K562 treated with DMSO at 1 percent for 4 hours (cell line): ENCODE data around the gene RSPH6A. TPM values are rescaled to one million over a fixed set of nuclear protein-coding genes. Genes with fewer than 3 reads are reported as not detected.

Experiments used
- total RNA-seq: library from RNA; unstranded; fragments of 300-600 nt; gene quantifications from 2 replicates; pipeline ENCODE4 v1.2.3, GENCODE V29; 2022; ENCODE audit not compliant: insufficient read depth

The RSPH6A gene
- 0.44 and 1.2 TPM in 2 replicates for total RNA-seq

DNA sequence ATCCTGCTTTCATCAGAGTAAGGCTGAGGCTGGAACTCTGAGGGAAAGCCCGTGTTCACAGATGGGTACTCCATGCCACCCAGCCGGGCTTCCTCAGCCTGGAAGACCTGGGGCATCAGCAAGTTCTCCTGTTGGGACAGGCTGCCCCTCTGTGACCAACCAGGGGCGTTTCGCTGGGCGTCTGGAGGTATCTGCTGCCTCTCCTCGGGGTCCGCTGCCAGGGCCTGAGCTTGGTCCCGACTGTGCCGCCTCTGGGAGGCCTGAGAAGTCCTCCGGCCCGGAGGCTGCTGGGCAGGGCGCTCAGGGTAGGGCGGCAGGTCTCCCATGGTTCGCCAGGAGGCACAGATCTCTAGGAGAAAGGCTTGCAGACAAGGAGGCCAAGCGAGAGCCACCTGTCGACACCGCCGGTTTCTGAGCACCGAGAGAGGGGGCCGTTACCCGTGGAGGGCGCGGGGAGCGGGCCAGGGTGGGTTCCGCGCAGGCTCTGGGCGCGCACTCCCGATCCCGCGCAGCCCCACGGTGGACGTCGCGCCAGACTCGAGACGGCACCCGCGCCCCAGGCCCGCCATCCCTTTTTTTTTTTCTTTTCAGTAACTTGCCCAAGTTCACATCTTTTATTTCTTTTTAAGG is at the start of gene RSPH6A:
Gene RSPH6A, minus strand, starts transcription at position 458 of the 630 bp plus-strand sequence. Its CDS starts 132 bp downstream, at position 326.

DNA sequence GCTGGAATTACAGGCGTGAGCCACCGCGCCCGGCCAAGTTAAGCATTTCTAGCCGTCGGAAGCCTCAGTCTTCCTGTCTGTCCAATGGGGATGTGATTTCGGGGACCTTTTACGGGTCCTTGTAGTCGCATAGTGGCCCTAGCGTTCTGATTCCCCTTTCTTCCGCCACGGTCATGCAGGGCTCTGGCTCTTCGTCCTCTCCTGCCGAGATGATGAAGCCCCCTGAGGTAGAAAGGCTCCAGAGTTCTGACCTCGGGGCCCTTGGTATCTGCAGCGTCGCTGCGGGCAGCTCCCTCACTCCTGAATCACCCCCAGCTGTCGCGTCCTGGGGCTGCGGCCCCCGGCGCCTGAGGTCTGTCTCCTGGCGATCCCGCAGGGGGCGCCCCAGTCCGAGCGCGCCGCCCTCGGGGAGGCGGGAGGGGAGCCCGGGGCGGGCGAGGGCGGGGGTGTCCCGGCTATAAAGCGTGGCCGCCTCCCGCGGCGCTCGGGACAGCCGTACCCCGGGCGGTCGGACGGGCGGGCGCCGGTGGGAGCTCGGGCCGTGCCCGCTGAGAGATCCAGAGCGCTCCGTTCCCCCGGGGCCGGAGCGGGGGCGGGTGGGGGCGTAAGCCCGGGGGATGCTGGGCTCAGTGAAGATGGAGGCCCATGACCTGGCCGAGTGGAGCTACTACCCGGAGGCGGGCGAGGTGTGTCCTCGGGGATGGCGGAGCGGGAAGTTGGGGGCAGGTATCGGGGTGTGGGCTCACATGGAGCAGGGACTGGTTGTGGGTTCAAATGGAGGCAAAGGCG is 48.9 kb upstream of the RSPH6A start, which contains the start of gene FOXA3:
Gene FOXA3, plus strand, starts transcription at position 487 of the 789 bp plus-strand sequence. Its CDS starts 131 bp downstream, at position 618.

DNA sequence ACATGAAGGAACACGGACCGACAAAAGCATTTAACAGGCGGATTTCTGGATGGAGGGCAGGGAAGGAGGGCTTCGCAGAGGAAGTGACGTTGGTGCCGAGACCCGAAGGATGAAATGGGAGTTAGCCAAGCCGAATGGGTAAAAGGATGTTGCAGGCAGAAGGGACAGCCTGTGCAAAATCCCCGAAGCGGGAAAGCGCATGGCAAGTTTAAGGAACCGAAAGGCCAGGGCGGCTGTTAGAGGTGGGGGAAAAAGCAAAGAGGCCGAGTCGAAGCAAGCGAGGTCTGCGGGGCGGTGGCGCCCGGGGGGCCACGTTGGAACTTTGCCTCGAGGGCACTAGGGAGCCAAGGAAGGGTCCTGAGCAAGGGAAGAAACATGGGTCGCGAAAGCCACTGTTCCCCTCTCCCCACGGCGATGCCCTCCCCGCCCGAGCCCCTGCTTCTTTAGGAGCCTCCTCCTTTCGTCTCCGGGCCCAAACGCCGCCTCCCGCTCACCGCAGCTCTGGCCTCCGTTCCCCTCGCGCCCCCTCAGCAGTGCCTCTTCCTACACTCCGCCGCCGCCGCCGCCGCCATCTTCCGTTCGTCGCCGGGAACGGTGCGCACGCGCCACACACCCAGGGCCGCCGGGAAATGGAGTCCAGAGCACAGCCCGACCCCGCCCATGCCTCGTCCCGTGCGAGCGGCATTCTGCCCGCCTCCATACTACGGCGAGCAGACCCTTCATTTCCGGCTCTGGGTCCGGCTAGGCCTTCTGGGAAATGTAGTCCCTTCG is 47.6 kb upstream of the RSPH6A start, which contains the start of gene SYMPK:
Gene SYMPK, minus strand, starts transcription at position 584 of the 771 bp plus-strand sequence. CDS start 8,652 bp downstream, outside the sequence.

DNA sequence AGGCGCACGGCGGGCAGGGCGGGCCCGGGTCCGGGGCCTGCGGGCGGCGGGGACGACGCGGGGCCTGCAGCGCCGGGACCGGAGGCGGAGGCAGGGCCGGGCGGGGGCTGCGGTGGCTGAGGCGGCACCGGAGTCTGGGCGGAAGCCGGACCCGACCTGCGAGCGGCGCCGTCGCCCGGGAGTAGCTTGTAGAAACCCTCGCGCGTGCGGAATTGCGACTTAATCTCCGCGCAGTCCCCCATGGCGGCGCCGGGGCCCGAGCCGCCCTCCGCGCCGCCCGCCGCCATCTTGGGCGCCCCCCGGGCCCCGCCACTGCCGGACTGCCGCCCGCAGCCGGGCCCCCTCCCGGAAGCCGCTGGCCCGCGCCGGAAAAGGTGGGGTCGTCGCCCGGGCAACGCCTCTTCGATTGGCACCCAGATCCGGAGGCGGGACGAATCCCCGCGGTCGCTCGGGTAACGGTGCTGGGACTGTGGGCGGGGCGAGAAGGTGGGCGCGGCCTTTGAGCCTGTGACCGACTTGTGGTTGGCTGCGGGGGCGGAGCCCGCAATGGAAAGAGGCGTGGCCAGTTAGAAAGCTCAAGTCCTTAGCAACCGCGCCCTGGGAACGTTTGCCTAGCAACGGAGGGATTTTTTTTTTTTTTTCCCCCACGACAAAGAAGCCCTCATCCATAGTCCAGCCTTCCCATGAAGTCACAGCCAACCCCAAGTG is 22.5 kb downstream of the RSPH6A start, which contains the start of gene DMWD:
Gene DMWD, minus strand, starts transcription at position 376 of the 708 bp plus-strand sequence. Its CDS starts 89 bp downstream, at position 287.

DNA sequence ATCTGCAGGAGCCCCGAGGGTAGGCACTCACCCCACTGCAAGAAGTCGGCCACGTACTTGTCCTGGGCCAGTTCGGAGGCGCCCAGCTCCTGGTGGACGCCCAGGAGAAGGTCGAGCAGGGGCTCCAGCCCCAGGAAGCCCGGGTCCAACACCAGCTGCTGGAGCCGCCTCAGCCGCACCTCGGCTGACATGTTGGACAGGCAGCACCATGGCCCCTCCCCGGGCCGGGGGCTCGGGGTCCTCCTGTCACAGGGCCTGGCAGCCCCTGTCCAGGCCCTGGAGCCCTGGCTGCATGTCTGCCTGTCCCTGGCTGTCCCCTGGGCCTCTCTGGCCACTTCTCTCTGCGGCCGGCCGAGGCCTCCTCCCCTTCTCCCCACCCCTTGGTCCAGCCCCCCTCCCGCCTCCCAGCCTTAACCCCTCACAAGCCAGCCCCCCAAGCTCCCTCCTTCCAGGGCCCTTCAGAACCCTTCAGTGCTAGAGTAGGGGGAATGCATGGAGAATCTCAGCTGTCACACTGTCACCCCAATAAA is 32.9 kb downstream of the RSPH6A start, which contains the start of gene DMPK:
Gene DMPK, minus strand, starts transcription at position 329 of the 530 bp plus-strand sequence. Its CDS starts 138 bp downstream, at position 191.

DNA sequence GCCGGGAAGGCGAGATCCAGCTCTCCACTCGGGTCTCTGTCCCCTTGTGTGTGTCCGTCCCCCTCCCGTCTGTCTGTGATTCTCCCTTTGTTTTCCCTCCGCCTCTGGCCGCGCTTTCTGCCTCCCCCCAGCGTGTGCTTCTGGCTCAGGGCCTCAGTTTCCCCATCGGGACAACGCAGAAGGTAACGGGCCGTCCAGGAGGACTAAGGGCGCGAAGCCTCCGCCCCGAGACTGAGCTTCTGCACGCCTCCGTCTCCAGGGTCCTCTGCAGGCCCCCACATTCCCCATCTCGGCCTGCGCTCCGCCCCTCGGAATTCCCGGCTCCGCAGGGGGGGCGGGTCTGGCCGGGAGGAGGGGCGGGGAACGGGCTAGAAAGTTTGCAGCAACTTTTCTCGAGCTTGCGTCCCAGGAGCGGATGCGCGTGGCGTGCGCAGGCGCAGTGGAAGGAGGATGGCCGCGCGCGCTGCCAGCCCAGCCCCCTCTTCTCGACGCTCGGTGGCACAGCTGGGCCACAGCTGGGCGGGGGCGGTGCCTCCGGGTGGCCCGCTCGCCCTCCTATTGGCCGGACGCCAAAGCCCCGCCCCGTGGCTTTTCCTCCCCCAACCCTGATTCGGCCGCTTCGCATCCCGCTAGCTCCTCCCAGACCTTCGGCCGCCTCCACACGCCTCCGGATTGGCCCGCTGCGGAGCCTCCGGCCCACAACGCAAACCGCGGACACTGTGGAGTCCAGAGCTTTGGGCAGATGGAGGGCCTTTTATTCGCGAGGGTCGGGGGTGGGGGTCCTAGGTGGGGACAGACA is 45.9 kb downstream of the RSPH6A start, which contains the start of gene SIX5:
Gene SIX5, minus strand, starts transcription at position 269 of the 799 bp plus-strand sequence. CDS start 408 bp downstream, outside the sequence.

Other genes with a start within 250 kb of the RSPH6A start
- 5.3 and 15.5 TPM in 2 replicates for gene OPA3, start 230.5 kb downstream of the RSPH6A start, total RNA-seq
- not detected in 2 replicates for gene GPR4, start 213.1 kb downstream of the RSPH6A start, total RNA-seq
- gene EML2, start 175.9 kb downstream of the RSPH6A start, total RNA-seq: 48.9 and 83.8 TPM in 2 replicates
- 11.7 and 15.8 TPM in 2 replicates for gene GIPR, start 147.1 kb downstream of the RSPH6A start, total RNA-seq
- gene SNRPD2, start 123.4 kb downstream of the RSPH6A start, total RNA-seq: 823 and 893 TPM in 2 replicates
- 22.5 and 31.7 TPM in 2 replicates for gene QPCTL, start 122.6 kb downstream of the RSPH6A start, total RNA-seq
- gene FBXO46, start 84.4 kb downstream of the RSPH6A start, total RNA-seq: 16.7 TPM in 2 replicates
- 0.28 and 0.44 TPM in 2 replicates for gene MEIOSIN, start 81.9 kb downstream of the RSPH6A start, total RNA-seq
- 18.3 and 23.1 TPM in 2 replicates for gene SIX5, start 46.1 kb downstream of the RSPH6A start, total RNA-seq
- 40.1 and 61.8 TPM in 2 replicates for gene DMPK, start 32.8 kb downstream of the RSPH6A start, total RNA-seq
- 32.7 and 43.6 TPM in 2 replicates for gene DMWD, start 22.5 kb downstream of the RSPH6A start, total RNA-seq
- 85.7 and 90.4 TPM in 2 replicates for gene SYMPK, start 47.8 kb upstream of the RSPH6A start, total RNA-seq
- gene FOXA3, start 49.0 kb upstream of the RSPH6A start, total RNA-seq: 3.1 and 4.3 TPM in 2 replicates
- 40.4 and 41.9 TPM in 2 replicates for gene IRF2BP1, start 70.8 kb upstream of the RSPH6A start, total RNA-seq
- gene MYPOP, start 87.3 kb upstream of the RSPH6A start, total RNA-seq: 7.3 and 9.6 TPM in 2 replicates
- gene NANOS2, start 99.5 kb upstream of the RSPH6A start, total RNA-seq: not detected in 2 replicates
- gene NOVA2, start 158.6 kb upstream of the RSPH6A start, total RNA-seq: not detected in 2 replicates
- gene CCDC61, start 180.2 kb upstream of the RSPH6A start, total RNA-seq: 7.1 and 10.1 TPM in 2 replicates
- not detected in 2 replicates for gene PGLYRP1, start 207.7 kb upstream of the RSPH6A start, total RNA-seq
- not detected in 2 replicates for gene IGFL4, start 225.7 kb upstream of the RSPH6A start, total RNA-seq